Activated naive CD8-positive, alpha-beta T cell (primary cell): Measurements from ENCODE around the gene ADGRB3.
"Not testable (repeated sequence)": the region's sequence is repeated elsewhere in the genome, so short reads cannot be mapped to it uniquely, and the experiment has no call there.

Experiments
- H3K27ac Mint-ChIP-seq: one replicate; pipeline ENCODE4 v1.8.0; 2021; ENCODE audit warnings: mixed read lengths
- H3K27me3 Mint-ChIP-seq: one replicate; pipeline ENCODE4 v1.8.0; 2021; ENCODE audit warnings: mixed read lengths
- H3K36me3 Mint-ChIP-seq: one replicate; pipeline ENCODE4 v1.8.0; 2021; ENCODE audit warnings: mixed read lengths
- H3K4me1 Mint-ChIP-seq: one replicate; pipeline ENCODE4 v1.8.0; 2021; ENCODE audit warnings: low read depth, mixed read lengths
- H3K4me3 Mint-ChIP-seq: one replicate; pipeline ENCODE4 v1.8.0; 2021; ENCODE audit warnings: mild to moderate bottlenecking, mixed read lengths
- H3K9me3 Mint-ChIP-seq: one replicate; pipeline ENCODE4 v1.8.0; 2021; ENCODE audit warnings: low read depth, mixed read lengths

The ADGRB3 gene

DNA sequence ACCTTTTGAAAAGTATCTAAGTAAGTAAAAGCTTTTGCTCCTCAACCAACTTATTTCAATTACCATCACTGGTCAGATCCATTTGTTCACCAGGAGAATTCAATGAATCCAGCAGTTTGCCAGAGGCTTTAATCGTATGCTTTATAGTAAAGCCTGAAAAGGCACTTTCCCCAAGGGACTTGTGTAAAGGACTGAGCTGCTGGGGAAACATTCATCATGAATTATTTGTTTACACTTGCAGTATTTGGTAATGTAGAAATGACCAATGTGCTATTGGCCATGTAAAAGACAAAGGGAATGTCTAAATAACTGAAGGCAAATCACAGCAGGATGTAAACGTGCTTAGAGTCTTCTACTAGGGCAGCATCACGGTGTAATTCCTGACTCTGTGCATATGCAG is 471.4 kb downstream of the ADGRB3 start:
- H3K4me3 Mint-ChIP-seq: no peak overlapping the region
- no peaks in the 10 kb centered on the region for H3K9me3 Mint-ChIP-seq
- H3K27me3 Mint-ChIP-seq: no peaks in the 10 kb centered on the region
- H3K36me3 Mint-ChIP-seq: no peaks in the 10 kb centered on the region
- no peak overlapping the region for H3K27ac Mint-ChIP-seq
- H3K4me1 Mint-ChIP-seq: no peaks in the 10 kb centered on the region

DNA sequence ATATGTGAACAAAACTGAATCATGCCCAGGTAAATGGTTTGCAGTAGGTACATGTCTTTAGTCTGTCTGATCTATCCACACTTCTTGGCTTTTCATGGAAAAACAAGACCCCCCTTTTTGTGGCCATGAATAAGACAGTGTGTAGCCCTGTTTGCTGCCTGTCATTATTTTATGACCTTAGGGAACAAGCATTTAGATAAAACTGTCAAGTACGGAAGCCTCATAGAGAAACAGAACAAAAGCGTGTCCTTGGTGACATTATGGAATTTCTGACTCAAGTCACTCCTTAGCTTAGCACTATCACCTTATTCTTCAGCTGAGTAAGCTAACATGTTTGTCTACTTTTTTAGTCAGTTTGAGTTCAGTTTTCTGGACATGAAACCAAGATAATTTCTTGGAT is 476.2 kb downstream of the ADGRB3 start:
- H3K4me1 Mint-ChIP-seq: no peaks in the 10 kb centered on the region
- no peak overlapping the region for H3K27ac Mint-ChIP-seq
- no peaks in the 10 kb centered on the region for H3K36me3 Mint-ChIP-seq
- H3K9me3 Mint-ChIP-seq: no peaks in the 10 kb centered on the region
- no peak overlapping the region for H3K4me3 Mint-ChIP-seq
- no peaks in the 10 kb centered on the region for H3K27me3 Mint-ChIP-seq

DNA sequence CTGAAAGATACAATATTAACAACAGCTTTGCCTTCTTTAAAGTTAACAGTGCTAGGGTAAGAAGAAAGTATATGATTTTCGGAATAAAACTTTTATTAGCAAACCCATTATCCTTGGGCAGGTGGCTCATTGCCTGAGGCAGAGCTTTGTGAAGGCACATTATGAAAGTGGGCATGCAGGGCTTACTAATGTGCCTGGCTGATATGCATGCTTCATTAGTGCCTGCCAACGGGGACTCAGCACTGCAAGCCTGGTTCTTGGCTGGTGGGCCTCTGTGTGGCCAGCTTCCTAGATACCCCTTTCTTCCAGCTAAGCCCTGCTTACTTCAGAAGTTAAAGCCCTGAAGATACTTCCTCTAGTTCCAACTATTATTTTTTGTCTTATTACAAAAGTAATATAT is 481.6 kb downstream of the ADGRB3 start:
- Mint-ChIP-seq H3K27me3 (no peaks in the 10 kb centered on the region), H3K9me3 (no peaks in the 10 kb centered on the region), H3K4me1 (no peaks in the 10 kb centered on the region), H3K36me3 (no peaks in the 10 kb centered on the region), H3K27ac (no peak overlapping the region), H3K4me3 (no peak overlapping the region)

- not testable (repeated sequence) for H3K27ac Mint-ChIP-seq, H3K27me3 Mint-ChIP-seq, H3K4me3 Mint-ChIP-seq, H3K36me3 Mint-ChIP-seq, H3K9me3 Mint-ChIP-seq, H3K4me1 Mint-ChIP-seq
These were observed 486.7 kb downstream of the ADGRB3 start for GRCh38 chr6:69121461-69122406.

DNA sequence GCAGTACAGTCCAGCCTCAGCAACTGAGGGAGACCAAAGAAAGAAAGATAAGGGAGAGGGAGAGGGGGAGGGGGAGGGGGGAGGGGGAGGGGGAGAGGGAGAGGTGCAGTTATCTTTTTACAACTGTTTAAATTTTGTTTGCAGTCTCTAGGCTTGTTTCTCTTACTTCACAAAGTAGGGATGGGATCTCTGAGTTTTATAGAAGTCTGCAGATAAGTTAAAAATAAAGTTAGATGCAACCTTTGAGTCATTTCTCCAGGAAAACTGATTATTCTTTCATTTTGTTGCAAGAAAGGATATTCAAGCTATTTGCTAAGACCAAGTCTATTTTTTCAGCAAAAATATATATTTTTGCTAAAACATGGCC is 487.3 kb downstream of the ADGRB3 start:
- no peaks in the 10 kb centered on the region for H3K9me3 Mint-ChIP-seq
- no peak overlapping the region for H3K27ac Mint-ChIP-seq
- no peaks in the 10 kb centered on the region for H3K27me3 Mint-ChIP-seq
- no peaks in the 10 kb centered on the region for H3K4me1 Mint-ChIP-seq
- no peak overlapping the region for H3K4me3 Mint-ChIP-seq
- no peaks in the 10 kb centered on the region for H3K36me3 Mint-ChIP-seq

GRCh38 chr6:69128411-69128810 is 493.3 kb downstream of the ADGRB3 start:
- Mint-ChIP-seq H3K4me3 (no peak overlapping the region), H3K27ac (no peak overlapping the region), H3K27me3 (no peaks in the 10 kb centered on the region), H3K4me1 (no peaks in the 10 kb centered on the region), H3K9me3 (no peaks in the 10 kb centered on the region), H3K36me3 (no peaks in the 10 kb centered on the region)

- no peaks in the 10 kb centered on the region for H3K27me3 Mint-ChIP-seq
- peaks cover 3% of the 10 kb centered on the region for H3K9me3 Mint-ChIP-seq
- no peaks in the 10 kb centered on the region for H3K36me3 Mint-ChIP-seq
- no peak overlapping the region for H3K27ac Mint-ChIP-seq
- H3K4me3 Mint-ChIP-seq: no peak overlapping the region
- no peaks in the 10 kb centered on the region for H3K4me1 Mint-ChIP-seq
These were observed 494.0 kb downstream of the ADGRB3 start for GRCh38 chr6:69129046-69129445.

GRCh38 chr6:69135927-69136326 is 500.8 kb downstream of the ADGRB3 start:
- no peaks in the 10 kb centered on the region for H3K36me3 Mint-ChIP-seq
- no peak overlapping the region for H3K27ac Mint-ChIP-seq
- peaks cover 6% of the 10 kb centered on the region for H3K9me3 Mint-ChIP-seq
- no peak overlapping the region for H3K4me3 Mint-ChIP-seq
- no peaks in the 10 kb centered on the region for H3K27me3 Mint-ChIP-seq
- no peaks in the 10 kb centered on the region for H3K4me1 Mint-ChIP-seq

- H3K4me1 Mint-ChIP-seq: no peaks in the 10 kb centered on the region
- peaks cover 6% of the 10 kb centered on the region for H3K9me3 Mint-ChIP-seq
- no peak overlapping the region for H3K4me3 Mint-ChIP-seq
- no peaks in the 10 kb centered on the region for H3K36me3 Mint-ChIP-seq
- H3K27ac Mint-ChIP-seq: no peak overlapping the region
- no peaks in the 10 kb centered on the region for H3K27me3 Mint-ChIP-seq
These were observed 503.1 kb downstream of the ADGRB3 start for GRCh38 chr6:69138148-69138547.

DNA sequence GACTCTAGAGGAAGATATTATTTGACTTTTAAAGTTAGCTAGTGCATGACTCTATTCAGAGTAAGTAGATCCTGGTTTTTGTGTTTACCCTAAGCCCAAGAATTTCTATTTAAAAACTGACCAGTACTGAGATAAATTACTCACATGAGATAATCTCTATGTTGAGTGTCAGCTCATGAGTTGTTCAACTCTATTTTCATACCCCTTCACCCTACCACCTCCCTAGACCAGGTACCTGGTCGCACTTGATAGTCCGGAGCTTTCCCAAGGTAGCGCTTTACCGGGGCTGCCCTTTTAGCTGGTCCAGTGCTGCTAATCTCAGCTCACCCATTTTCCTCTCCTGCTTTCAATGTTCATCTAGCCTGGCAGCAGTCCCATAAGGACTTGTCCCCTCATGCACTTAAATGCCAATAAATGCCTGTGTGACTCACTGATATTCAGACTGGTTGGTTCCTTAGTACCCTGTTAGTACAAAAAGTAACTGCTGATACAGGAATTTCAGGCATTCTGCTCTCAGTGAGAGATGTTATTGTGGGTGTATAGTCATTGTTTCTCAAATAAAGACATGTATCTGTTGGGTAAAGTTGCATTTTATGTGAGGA is 503.9 kb downstream of the ADGRB3 start:
- H3K36me3 Mint-ChIP-seq: no peaks in the 10 kb centered on the region
- no peak overlapping the region for H3K4me3 Mint-ChIP-seq
- H3K27me3 Mint-ChIP-seq: no peaks in the 10 kb centered on the region
- no peaks in the 10 kb centered on the region for H3K4me1 Mint-ChIP-seq
- no peak overlapping the region for H3K27ac Mint-ChIP-seq
- H3K9me3 Mint-ChIP-seq: peaks cover 3% of the 10 kb centered on the region

GRCh38 chr6:69145062-69145461 is 510.0 kb downstream of the ADGRB3 start:
- no peaks in the 10 kb centered on the region for H3K36me3 Mint-ChIP-seq
- H3K4me1 Mint-ChIP-seq: no peaks in the 10 kb centered on the region
- no peaks in the 10 kb centered on the region for H3K27me3 Mint-ChIP-seq
- no peaks in the 10 kb centered on the region for H3K9me3 Mint-ChIP-seq
- H3K27ac Mint-ChIP-seq: no peak overlapping the region
- H3K4me3 Mint-ChIP-seq: no peak overlapping the region

DNA sequence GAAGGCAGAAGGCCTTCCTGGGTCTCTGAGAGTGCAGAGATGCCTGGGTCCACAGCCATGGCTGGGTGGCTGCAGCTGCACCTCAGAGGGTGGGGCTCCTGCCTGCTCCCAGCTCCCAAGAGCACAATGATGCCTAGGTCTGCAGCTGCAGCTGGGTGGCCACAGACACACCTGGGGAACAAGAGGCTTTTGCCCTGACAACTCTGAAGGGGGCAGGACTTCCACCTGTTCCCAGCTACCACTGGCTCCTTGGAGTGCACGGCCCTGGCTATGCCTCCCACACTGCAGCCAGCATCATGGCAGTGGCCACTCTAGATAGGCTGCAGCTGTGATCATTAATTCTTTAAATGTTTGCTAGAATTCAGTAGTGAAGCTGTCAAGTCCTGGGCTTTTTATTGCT is 511.3 kb downstream of the ADGRB3 start:
- H3K27ac Mint-ChIP-seq: no peak overlapping the region
- H3K4me3 Mint-ChIP-seq: no peak overlapping the region
- H3K27me3 Mint-ChIP-seq: no peaks in the 10 kb centered on the region
- H3K36me3 Mint-ChIP-seq: no peaks in the 10 kb centered on the region
- H3K4me1 Mint-ChIP-seq: no peaks in the 10 kb centered on the region
- H3K9me3 Mint-ChIP-seq: no peaks in the 10 kb centered on the region

GRCh38 chr6:69155467-69155866 is 520.4 kb downstream of the ADGRB3 start:
- Mint-ChIP-seq H3K27ac (no peak overlapping the region), H3K9me3 (peaks cover 3% of the 10 kb centered on the region), H3K4me1 (no peaks in the 10 kb centered on the region), H3K36me3 (no peaks in the 10 kb centered on the region), H3K4me3 (no peak overlapping the region), H3K27me3 (no peaks in the 10 kb centered on the region)

- Mint-ChIP-seq H3K9me3 (peaks cover 5% of the 10 kb centered on the region), H3K36me3 (no peaks in the 10 kb centered on the region), H3K27ac (no peak overlapping the region), H3K27me3 (no peaks in the 10 kb centered on the region), H3K4me3 (no peak overlapping the region), H3K4me1 (no peaks in the 10 kb centered on the region)
These were observed 527.7 kb downstream of the ADGRB3 start for GRCh38 chr6:69162811-69163210.

DNA sequence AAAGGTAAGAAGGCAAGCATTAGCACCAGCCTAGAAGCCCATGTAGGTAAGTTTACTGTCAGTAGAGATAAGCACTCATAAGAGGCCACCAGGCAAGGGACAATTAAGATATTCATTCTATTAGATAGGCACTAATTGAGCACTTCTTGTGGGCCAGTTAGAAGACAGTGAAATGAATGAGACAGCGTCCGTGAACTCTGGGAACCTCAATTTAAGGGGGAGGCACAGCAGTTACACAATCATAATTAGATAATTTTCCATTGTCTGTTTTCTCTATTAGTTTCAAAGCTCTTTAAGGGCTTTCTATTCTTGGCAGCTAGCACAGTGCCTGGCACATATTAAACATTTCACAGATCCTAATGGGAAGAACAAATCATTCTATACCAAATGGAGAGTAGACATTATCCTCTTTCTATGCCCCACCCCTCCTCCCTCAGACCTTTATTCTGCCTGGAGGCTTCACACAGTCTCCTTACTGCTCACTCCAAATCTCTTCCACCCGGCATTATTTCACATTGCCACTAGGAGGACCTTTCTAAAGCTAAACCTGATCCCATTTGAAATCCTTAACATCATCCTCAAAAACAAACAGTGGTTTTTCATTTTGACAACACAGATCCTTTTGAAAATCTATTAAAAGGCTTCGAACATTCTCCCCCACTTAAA is 529.6 kb downstream of the ADGRB3 start:
- no peaks in the 10 kb centered on the region for H3K27me3 Mint-ChIP-seq
- H3K9me3 Mint-ChIP-seq: peaks cover 5% of the 10 kb centered on the region
- no peaks in the 10 kb centered on the region for H3K36me3 Mint-ChIP-seq
- H3K27ac Mint-ChIP-seq: no peak overlapping the region
- no peak overlapping the region for H3K4me3 Mint-ChIP-seq
- H3K4me1 Mint-ChIP-seq: no peaks in the 10 kb centered on the region
